H1 (cell line): ENCODE data around the gene CDK13. TPM values are rescaled to one million over a fixed set of nuclear protein-coding genes. Genes with fewer than 3 reads are reported as not detected.

Experiments
- CBX5 ChIP-seq: fragments of 300-800, 300-1000 bp; sonication (generic); IDR thresholded peaks from 2 replicates; pipeline ENCODE4 v1.7.1; 2016; ENCODE audit warnings: antibody characterized with exemption, low read length, low read depth
- CBX8 ChIP-seq: fragments of 300-800, 300-1000 bp; sonication (generic); IDR thresholded peaks from 2 replicates; pipeline ENCODE4 v1.7.1; 2016; ENCODE audit warnings: low read depth, low read length, borderline replicate concordance
- CEBPB ChIP-seq: IDR thresholded peaks from 2 replicates; pipeline ENCODE4 v1.6.1; 2012; ENCODE audit warnings: low read depth, low read length
- CHD1 ChIP-seq: IDR thresholded peaks from 2 replicates; pipeline ENCODE4 v1.6.1; 2012; ENCODE audit warnings: low read depth, low read length, improper control_type of control experiment
- CHD2 ChIP-seq: IDR thresholded peaks from 2 replicates; pipeline ENCODE4 v1.6.1; 2012; ENCODE audit warnings: low read length, improper control_type of control experiment
- CTBP2 ChIP-seq: IDR thresholded peaks from 2 replicates; pipeline ENCODE4 v1.7.0; 2011; ENCODE audit warnings: borderline replicate concordance, mild to moderate bottlenecking, moderate library complexity, mixed read lengths, low read length; ENCODE audit not compliant: insufficient read depth, insufficient read length
- E2F6 ChIP-seq: IDR thresholded peaks from 2 replicates; pipeline ENCODE4 v1.6.1; 2012; ENCODE audit warnings: inconsistent platforms
- EP300 ChIP-seq, 2 experiments: IDR thresholded peaks; 1 replicate in 1 of 2; 2 replicates in 1 of 2; pipeline ENCODE4 v1.6.1; 2011 to 2012; ENCODE audit warnings: low read depth in 2 of 2, low read length in 2 of 2, mild to moderate bottlenecking in 2 of 2, borderline replicate concordance in 1 of 2, inconsistent platforms in 1 of 2, moderate library complexity in 1 of 2
- FOSL1 ChIP-seq: IDR thresholded peaks from 2 replicates; pipeline ENCODE4 v1.6.1; 2011; ENCODE audit warnings: mild to moderate bottlenecking, low read depth, low read length, moderate library complexity; ENCODE audit not compliant: insufficient read depth
- GTF2F1 ChIP-seq: IDR thresholded peaks from 2 replicates; pipeline ENCODE4 v1.6.1; 2012; ENCODE audit warnings: low read depth, low read length, improper control_type of control experiment, borderline replicate concordance
- KDM1A ChIP-seq: fragments of 200-600, 300-600 bp; sonication (generic); IDR thresholded peaks from 2 replicates; pipeline ENCODE4 v1.7.1; 2016; ENCODE audit warnings: mild to moderate bottlenecking, low read length, borderline replicate concordance
- MAFK ChIP-seq: IDR thresholded peaks from 2 replicates; pipeline ENCODE4 v1.6.1; 2012; ENCODE audit warnings: low read depth, mild to moderate bottlenecking, improper control_type of control experiment, low read length
- RBBP5 ChIP-seq: IDR thresholded peaks from 2 replicates; pipeline ENCODE4 v1.7.1; 2012; ENCODE audit warnings: low read depth, mild to moderate bottlenecking, inconsistent platforms, low read length, moderate library complexity, borderline replicate concordance
- RFX5 ChIP-seq: IDR thresholded peaks from 2 replicates; pipeline ENCODE4 v1.6.1; 2011; ENCODE audit warnings: low read depth, low read length, improper control_type of control experiment, borderline replicate concordance
- SAP30 ChIP-seq: fragments of 300-600 bp; sonication (generic); IDR thresholded peaks from 2 replicates; pipeline ENCODE4 v1.7.1; 2012; ENCODE audit warnings: low read length, moderate library complexity, mild to moderate bottlenecking, inconsistent platforms; ENCODE audit not compliant: insufficient read depth, insufficient replicate concordance
- SIX5 ChIP-seq: IDR thresholded peaks from 2 replicates; pipeline ENCODE4 v1.6.1; 2011; ENCODE audit warnings: mild to moderate bottlenecking, low read depth, low read length
- SP1 ChIP-seq: IDR thresholded peaks from 2 replicates; pipeline ENCODE4 v1.6.1; 2011; ENCODE audit warnings: low read depth, low read length
- SRF ChIP-seq: IDR thresholded peaks from 2 replicates; pipeline ENCODE4 v1.6.1; 2011; ENCODE audit warnings: mild to moderate bottlenecking, low read depth, low read length, moderate library complexity
- SUZ12 ChIP-seq: fragments of 200-600 bp; sonication (generic); IDR thresholded peaks from 2 replicates; pipeline ENCODE4 v1.6.1; 2012; ENCODE audit warnings: mild to moderate bottlenecking, inconsistent platforms, low read length, moderate library complexity, mixed read lengths
- TAF1 ChIP-seq: IDR thresholded peaks from 2 replicates; pipeline ENCODE4 v1.6.1; 2011; ENCODE audit warnings: mild to moderate bottlenecking, low read depth, low read length
- YY1 ChIP-seq: IDR thresholded peaks from 2 replicates; pipeline ENCODE4 v1.6.1; 2011; ENCODE audit warnings: low read depth, mild to moderate bottlenecking, low read length
- polyA plus RNA-seq, 7 experiments: library from polyadenylated mRNA; depleted of rRNA in 3 of 7; stranded (reverse) in 5 of 7; unstranded in 2 of 7; fragments of >200 nt in 5 of 7; fragments of 200-250 nt in 2 of 7; gene quantifications; 1 replicate in 5 of 7; 2 replicates in 1 of 7; 4 replicates in 1 of 7; pipeline versions ENCODE4 v1.2.1 to v1.2.3, GENCODE V29; 2011 to 2013; ENCODE audit warnings: missing spikeins in 2 of 7, mixed read lengths in 2 of 7
- total RNA-seq: library from RNA; stranded (reverse); fragmentation: NEBNext Ultra II Directional; extraction: Animal tissue kit (Norgen Biotek cat#: 25700); gene quantifications from 2 replicates; pipeline ENCODE4 v1.2.1, GENCODE V29; 2021

CDK13 gene
- total and polyA plus RNA-seq, 2 of the 8 experiments (the other 6 are each of a cell fraction or from before 2014, with no cell fraction given) = 22.6 to 49.5 TPM

GRCh38 chr7:39949971-39950472 lies at the start of gene CDK13 (continued):
- TF ChIP-seq CEBPB (no peak), SIX5 (no peak), SAP30 (peak; percentile 43), GTF2F1 (no peak), CTBP2 (no peak), TAF1 (no peak; the same call in 1 of the 2 replicates), YY1 (no peak), KDM1A (no peak), MAFK (no peak), SP1 (no peak), SRF (no peak), RFX5 (no peak), CBX8 (no peak), CBX5 (no peak), FOSL1 (no peak), CHD1 (no peak), SUZ12 (no peak), RBBP5 (peak; percentile 80), E2F6 (no peak), CHD2 (no peak), EP300 (IDR thresholded peaks at IDR 0.05; ENCODE audit: borderline replicate concordance in 1 of 2, low read depth in 2 of 2, low read length in 2 of 2) (no peak; a peak in 1 of 3 replicates)
